ENCODE measurements around the gene RBMS1.

- TF ChIP-seq POLR2AphosphoS5 (IDR thresholded peaks at IDR 0.05): no peak
- TF ChIP-seq, protein P1, sequence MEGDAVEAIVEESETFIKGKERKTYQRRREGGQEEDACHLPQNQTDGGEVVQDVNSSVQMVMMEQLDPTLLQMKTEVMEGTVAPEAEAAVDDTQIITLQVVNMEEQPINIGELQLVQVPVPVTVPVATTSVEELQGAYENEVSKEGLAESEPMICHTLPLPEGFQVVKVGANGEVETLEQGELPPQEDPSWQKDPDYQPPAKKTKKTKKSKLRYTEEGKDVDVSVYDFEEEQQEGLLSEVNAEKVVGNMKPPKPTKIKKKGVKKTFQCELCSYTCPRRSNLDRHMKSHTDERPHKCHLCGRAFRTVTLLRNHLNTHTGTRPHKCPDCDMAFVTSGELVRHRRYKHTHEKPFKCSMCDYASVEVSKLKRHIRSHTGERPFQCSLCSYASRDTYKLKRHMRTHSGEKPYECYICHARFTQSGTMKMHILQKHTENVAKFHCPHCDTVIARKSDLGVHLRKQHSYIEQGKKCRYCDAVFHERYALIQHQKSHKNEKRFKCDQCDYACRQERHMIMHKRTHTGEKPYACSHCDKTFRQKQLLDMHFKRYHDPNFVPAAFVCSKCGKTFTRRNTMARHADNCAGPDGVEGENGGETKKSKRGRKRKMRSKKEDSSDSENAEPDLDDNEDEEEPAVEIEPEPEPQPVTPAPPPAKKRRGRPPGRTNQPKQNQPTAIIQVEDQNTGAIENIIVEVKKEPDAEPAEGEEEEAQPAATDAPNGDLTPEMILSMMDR (IDR thresholded peaks at IDR 0.05; ENCODE audit: poor library complexity, severe bottlenecking): no peak
Measured at GRCh38 chr2:160278101-160278878, 215.3 kb downstream of the RBMS1 start.

Measured in neural cell (in vitro differentiated cells).